Stimulated activated CD4-positive, alpha-beta T cell treated with anti-CD3 and anti-CD28 coated beads, TNF-alpha, amount 100 ng/mL, for 4 hours (primary cell): ENCODE results near the gene ENTR1.

Experiments
- DNase-seq, 3 experiments: peaks; one replicate each; pipeline ENCODE4 v3.0.0-alpha.2; 2020; ENCODE audit warnings: low read depth in 3 of 3

ENTR1 gene

GRCh38 chr9:136361754-136362449 lies 48.5 kb downstream of the ENTR1 start:
- no peak for DNase-seq

GRCh38 chr9:136361047-136361753 lies 49.2 kb downstream of the ENTR1 start:
- DNase-seq = no peak

DNA sequence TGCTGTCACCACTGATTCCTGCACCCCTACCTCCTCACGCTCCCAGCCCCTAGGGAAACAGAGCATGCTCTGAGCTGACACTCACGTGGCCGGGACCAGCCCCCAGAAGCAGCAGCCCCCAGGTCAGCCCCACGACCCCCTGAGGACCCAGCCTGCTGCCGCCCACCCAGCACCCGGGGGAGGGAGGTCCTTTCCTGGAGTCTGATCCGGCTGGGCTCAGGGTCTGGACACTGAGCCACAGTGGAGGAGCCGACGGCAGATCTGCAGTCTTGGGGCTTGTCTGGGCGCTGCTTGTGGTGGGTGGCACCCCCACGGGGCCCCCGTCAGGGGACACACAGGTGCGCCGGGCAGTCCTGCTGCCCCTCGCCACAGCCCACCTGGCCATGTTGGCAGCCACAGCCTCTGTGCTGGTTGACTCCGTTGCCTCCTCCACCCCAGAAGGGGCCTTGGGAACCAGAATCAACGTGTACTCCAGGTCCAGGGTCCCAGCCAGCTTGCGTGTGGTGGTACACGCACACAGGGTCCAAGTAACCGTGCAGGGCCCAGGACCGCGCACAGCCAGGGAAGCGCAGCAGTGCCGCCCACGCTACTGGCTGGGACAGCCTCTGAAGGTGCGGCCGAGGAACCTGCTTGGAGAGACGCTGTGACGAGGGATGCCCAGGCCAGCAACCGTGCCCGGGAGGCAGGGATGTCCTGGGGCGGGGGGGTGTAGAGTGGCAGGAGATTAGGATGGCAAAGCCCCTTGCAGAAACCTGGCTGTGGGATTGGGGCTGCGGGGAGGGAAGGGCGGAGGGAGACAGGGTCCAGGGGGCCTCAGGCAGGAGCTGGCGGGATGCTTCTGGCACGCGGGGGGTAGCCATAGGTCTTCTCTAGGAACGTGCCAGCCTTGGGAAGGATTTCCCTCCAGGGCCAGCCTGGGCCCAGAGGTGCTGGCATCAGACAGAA lies 50.4 kb downstream of the ENTR1 start:
- DNase-seq = no peak

GRCh38 chr9:136358888-136359287 lies 51.5 kb downstream of the ENTR1 start:
- DNase-seq = no peak

GRCh38 chr9:136358016-136358415 lies 52.4 kb downstream of the ENTR1 start:
- DNase-seq = no peak

DNA sequence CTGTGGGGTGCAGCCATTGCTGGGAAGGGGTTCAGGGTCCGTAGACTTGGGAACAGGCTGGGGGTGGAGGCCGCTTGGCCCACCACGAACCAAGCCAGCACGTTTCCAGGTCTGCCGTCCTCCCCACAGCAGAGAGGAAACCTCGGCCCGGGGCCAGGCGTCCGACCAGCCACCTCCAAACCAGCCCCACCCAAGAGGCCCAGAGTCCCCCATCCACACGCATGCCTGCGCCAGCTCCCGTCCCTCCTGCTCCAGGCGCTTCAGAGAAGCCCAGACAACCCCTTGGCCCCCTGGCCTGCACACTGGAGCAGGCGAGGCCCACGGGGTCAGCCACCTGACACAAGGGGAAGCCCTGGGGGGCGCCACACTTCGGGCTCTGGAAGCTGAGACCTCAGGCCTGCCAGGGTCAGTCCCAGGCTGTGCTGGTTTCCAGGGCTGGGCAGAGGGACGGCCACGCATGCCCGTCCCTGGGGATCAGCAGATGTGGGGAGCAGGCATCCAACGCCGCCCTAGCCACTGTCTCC lies 53.1 kb downstream of the ENTR1 start:
- no peak for DNase-seq

GRCh38 chr9:136355616-136356557 lies 54.5 kb downstream of the ENTR1 start:
- no peak for DNase-seq

GRCh38 chr9:136354592-136355085 lies 55.8 kb downstream of the ENTR1 start:
- no peak for DNase-seq

DNA sequence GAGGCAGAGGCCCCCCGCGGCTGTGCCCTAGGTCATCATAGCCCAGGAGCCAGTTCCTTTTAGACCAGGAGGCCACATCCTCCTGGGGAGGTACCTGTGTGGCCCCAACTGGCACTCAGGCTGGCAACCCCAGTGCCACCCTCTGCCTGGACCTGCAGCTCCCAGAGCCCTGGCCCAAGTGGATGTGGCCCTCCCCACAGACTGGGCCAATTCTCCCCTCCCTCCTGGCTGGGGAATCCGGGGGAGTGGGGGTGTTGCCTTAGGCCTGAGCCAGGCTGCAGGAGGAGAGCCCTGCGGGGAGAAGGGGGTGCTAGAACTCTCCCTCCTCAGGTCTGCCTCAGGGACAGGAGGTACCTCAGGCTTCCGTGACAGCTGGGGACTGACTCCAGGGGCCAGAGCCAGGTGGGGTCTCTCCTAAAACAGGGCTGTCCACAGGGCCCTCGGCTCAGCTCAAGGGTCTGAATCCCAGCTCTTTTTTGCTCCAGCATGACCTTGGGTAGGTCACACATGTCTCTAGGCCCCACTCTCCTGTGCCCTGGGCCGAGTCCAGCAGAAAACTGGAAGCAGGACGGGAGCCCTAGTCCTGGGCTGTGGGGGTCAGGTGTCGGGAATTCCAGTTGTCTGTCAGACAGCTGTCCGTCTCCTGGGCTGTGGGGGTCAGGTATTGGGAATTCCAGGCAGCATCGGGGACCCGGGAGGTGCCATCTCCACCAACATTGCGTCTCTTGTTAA lies 56.5 kb downstream of the ENTR1 start:
- no peak for DNase-seq

DNA sequence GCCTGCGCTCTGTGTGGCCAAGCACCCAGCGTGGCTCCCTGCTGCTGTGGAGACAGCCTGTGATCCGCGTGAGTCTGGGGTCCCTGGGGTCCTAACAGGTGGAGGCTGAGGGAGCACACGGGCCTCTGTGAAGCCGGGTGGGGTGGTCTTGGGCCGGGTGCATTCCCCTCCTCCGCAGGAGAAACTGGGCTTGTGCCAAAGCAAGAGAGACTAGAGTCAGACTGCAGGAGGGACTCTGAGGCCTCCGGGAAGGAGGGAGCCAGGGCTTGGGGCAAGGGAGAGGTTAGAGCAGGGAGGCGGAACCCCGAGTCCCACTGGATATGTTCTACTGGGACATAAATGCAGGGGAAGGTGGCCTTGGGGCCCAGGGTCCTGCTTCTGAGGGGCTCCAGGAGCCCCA lies 57.3 kb downstream of the ENTR1 start:
- no peak for DNase-seq

DNA sequence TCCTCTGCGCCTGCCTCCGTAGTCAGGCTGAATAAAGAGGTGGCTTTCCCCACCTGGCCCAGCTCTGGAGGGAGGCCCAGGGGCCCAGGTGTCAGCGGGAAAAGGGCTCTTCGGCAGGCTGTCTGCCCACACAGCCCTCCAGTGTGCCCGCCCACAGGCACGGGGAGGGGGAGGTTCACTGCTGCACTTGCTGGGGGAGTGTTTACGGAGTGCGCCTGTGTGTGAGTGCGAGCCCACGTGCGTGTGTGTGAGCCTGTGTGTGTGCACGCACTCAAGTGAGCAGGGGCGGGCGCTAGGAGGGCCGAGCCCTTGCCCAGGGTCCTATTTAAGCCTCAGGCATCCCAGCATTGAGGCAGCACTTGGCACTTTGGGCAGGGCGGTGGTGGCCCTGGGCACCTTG lies 57.7 kb downstream of the ENTR1 start:
- DNase-seq = no peak
